ENCODE measurements around the gene EIF2B2. TPM values are rescaled to one million over a fixed set of nuclear protein-coding genes. Genes with fewer than 3 reads are reported as not detected.

EIF2B2 gene
- total RNA-seq, 1 donor from 2014 or later: 37.2 TPM

DNA sequence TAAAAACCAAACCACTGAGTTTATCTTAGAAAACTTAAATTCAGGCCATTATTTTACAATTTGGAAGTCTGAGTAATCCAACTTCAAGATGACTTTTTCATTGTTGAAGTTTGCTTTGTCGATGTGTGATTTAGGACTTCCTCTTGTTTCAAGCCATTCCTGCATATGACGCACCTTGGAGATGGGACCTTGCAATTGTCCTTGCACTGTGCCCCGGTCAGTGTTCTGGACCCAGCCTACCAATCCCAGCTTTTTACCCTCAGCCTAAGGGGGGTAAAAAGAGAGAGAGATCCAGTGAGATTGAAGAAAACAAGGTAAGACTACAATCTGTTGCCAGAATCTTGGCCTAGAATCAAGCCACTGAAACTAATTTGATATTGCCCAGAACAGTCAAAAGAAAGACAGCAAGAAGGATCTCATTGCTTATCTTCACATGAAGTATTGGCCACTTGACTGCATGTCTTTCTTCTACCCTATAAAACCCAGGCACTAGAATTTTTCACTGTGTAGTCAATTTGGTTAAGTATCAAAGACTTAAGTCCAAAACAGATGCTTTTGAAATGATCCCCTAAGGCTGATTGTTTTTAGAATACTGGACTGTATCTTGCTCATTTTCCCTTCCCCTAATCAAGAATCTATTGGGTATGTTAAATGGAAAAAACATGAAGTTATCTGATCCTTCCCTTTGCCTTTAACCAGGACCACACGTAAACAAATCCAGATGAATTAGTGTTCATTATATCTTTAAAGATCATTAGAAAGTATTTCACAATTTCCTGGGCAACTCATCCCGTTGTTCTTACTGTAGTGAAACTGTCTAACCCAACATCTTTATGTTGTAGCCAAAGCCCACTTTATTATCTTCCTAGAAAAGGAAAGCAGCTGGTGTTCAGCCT is 50.9 kb downstream of the EIF2B2 start:
- ATAC-seq (ENCODE audit: low read depth): no peak
- H3K4me3 Mint-ChIP-seq: no peak overlapping the region
- CTCF ChIA-PET: no interaction called here

DNA sequence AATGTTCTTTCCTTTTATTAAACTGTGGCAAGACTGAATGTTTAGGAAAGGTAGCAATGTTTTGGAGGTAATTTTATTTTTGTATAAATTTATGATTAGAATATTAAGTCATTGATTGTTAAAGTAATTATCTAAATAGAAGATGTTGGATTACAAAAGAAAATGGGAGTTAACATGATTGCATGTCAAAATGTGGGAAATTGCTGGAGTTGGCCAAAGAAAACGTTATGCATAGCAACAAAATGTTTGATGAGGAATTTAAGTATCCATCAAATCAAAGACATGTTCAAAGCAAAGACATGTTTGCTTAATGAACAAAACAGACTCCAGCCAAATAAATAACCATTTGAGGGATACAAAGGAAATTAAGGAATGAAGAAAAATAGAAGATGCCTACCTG is 51.7 kb downstream of the EIF2B2 start:
- TF ChIP-seq, protein P1, sequence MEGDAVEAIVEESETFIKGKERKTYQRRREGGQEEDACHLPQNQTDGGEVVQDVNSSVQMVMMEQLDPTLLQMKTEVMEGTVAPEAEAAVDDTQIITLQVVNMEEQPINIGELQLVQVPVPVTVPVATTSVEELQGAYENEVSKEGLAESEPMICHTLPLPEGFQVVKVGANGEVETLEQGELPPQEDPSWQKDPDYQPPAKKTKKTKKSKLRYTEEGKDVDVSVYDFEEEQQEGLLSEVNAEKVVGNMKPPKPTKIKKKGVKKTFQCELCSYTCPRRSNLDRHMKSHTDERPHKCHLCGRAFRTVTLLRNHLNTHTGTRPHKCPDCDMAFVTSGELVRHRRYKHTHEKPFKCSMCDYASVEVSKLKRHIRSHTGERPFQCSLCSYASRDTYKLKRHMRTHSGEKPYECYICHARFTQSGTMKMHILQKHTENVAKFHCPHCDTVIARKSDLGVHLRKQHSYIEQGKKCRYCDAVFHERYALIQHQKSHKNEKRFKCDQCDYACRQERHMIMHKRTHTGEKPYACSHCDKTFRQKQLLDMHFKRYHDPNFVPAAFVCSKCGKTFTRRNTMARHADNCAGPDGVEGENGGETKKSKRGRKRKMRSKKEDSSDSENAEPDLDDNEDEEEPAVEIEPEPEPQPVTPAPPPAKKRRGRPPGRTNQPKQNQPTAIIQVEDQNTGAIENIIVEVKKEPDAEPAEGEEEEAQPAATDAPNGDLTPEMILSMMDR (IDR thresholded peaks at IDR 0.05): no peak
- H3K36me3 Mint-ChIP-seq (ENCODE audit: low read depth): peaks cover 5% of the 10 kb centered on the region
- H3K4me1 Mint-ChIP-seq: peaks cover 17% of the 10 kb centered on the region
- H3K9me3 Mint-ChIP-seq: no peaks in the 10 kb centered on the region
- no peak for ATAC-seq (ENCODE audit: low read depth)
- ChIA-PET POLR2A (no interaction called here), CTCF (no interaction called here)
- no peak for DNase-seq
- intact Hi-C loops (cut with micrococcal nuclease): no loop called here
- H3K27me3 Mint-ChIP-seq: no peaks in the 10 kb centered on the region
- H3K4me3 Mint-ChIP-seq: no peak overlapping the region
- no peak overlapping the region for H3K27ac Mint-ChIP-seq

More for the DNA sequence above, 50.9 kb downstream of the EIF2B2 start:
- intact Hi-C loops (cut with micrococcal nuclease): no loop called here
- POLR2A ChIA-PET: no interaction called here
- TF ChIP-seq, protein P1 (IDR thresholded peaks at IDR 0.05): no peak
- no peak for DNase-seq
- peaks cover 19% of the 10 kb centered on the region for H3K4me1 Mint-ChIP-seq
- no peaks in the 10 kb centered on the region for H3K27me3 Mint-ChIP-seq
- H3K27ac Mint-ChIP-seq: no peak overlapping the region
- H3K36me3 Mint-ChIP-seq (ENCODE audit: low read depth): peaks cover 5% of the 10 kb centered on the region
- no peaks in the 10 kb centered on the region for H3K9me3 Mint-ChIP-seq

DNA sequence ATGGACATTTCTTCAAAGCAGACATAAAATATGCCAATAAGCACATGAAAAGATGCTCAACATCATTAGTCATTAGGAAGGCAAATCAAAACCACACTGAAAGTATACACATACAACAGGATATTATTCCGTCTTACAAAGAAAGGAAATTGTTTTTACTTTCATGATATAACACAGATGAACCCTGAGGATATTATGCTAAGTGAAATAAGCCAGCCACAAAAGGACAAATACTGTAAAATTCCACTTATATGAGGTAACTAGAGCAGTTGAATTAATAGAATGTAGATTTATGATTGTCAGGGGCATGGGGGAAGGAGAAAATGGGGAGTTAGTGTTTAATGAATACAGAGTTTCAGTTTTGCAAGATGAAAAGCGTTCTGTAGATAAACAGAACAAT is 56.9 kb downstream of the EIF2B2 start:
- POLR2A ChIA-PET: no interaction called here
- Mint-ChIP-seq H3K27me3 (no peaks in the 10 kb centered on the region), H3K36me3 (ENCODE audit: low read depth) (peaks cover 21% of the 10 kb centered on the region), H3K4me3 (no peak overlapping the region), H3K4me1 (peaks cover 16% of the 10 kb centered on the region), H3K27ac (no peak overlapping the region), H3K9me3 (no peaks in the 10 kb centered on the region)
- intact Hi-C loops (cut with micrococcal nuclease): loop anchor here (5.0 to 10.0 kb wide), 2 partner anchors 297 to 345 kb away; partner anchors contain the start of genes AREL1, FCF1 and YLPM1
- ATAC-seq (ENCODE audit: low read depth): no peak
- DNase-seq: no peak
- TF ChIP-seq, protein P1 (IDR thresholded peaks at IDR 0.05): no peak
- CTCF ChIA-PET: no interaction called here

GRCh38 chr14:75060420-75060819 is 57.7 kb downstream of the EIF2B2 start:
- Mint-ChIP-seq H3K27ac (no peak overlapping the region), H3K4me3 (no peak overlapping the region), H3K4me1 (peaks cover 19% of the 10 kb centered on the region), H3K9me3 (no peaks in the 10 kb centered on the region), H3K36me3 (ENCODE audit: low read depth) (peaks cover 21% of the 10 kb centered on the region), H3K27me3 (no peaks in the 10 kb centered on the region)
- CTCF ChIA-PET: no interaction called here
- TF ChIP-seq, protein P1 (IDR thresholded peaks at IDR 0.05): no peak
- ATAC-seq (ENCODE audit: low read depth) (no peak), DNase-seq (no peak)
- POLR2A ChIA-PET: no interaction called here
- intact Hi-C loops (cut with micrococcal nuclease): loop anchor here (5.0 to 10.0 kb wide), 2 partner anchors 298 to 346 kb away; partner anchors contain the start of genes AREL1, FCF1 and YLPM1

Other genes starting within 250 kb of the EIF2B2 start
- gene YLPM1, start 239.6 kb upstream of the EIF2B2 start, total RNA-seq: 68.5 and 85.9 TPM in 2 replicates
- gene PROX2, start 126.8 kb upstream of the EIF2B2 start, total RNA-seq: 0.07 TPM in 1 of 2 replicates, not detected in the other
- gene DLST, start 121.0 kb upstream of the EIF2B2 start, total RNA-seq: 73.1 and 90.4 TPM in 2 replicates
- 5.2 and 7.0 TPM in 2 replicates for gene RPS6KL1, start 79.7 kb upstream of the EIF2B2 start, total RNA-seq
- not detected in 2 replicates for gene PGF, start 47.3 kb upstream of the EIF2B2 start, total RNA-seq
- gene MLH3, start 48.5 kb downstream of the EIF2B2 start, total RNA-seq: 20.0 and 21.7 TPM in 2 replicates
- 21.6 and 25.9 TPM in 2 replicates for gene ACYP1, start 61.1 kb downstream of the EIF2B2 start, total RNA-seq
- 0.91 TPM in 1 of 2 replicates, not detected in the other for gene ZC2HC1C, start 66.7 kb downstream of the EIF2B2 start, total RNA-seq
- 96.1 and 97.7 TPM in 2 replicates for gene NEK9, start 124.1 kb downstream of the EIF2B2 start, total RNA-seq
- 124 and 130 TPM in 2 replicates for gene TMED10, start 173.7 kb downstream of the EIF2B2 start, total RNA-seq